Activated T-cell treated with anti-CD3 and anti-CD28 coated beads, Interleukin-2, amount 50 U/mL, for 4 hours (primary cell): Measurements from ENCODE around the gene BTN3A1. TPM values are rescaled to one million over a fixed set of nuclear protein-coding genes. Genes with fewer than 3 reads are reported as not detected.
"Not testable (repeated sequence)": the region's sequence is repeated elsewhere in the genome, so short reads cannot be mapped to it uniquely, and the experiment has no call there.

Experiments used
- ATAC-seq, 2 donors: fragments of 200-7000 bp; cut with Tn5 transposase; one replicate each; pipeline ENCODE4 v1.10.0; 2021
- DNase-seq: peaks from one replicate; pipeline ENCODE4 v3.0.0-alpha.2; 2020
- H3K27me3 Mint-ChIP-seq: one replicate; pipeline ENCODE4 v1.8.0; 2021; ENCODE audit warnings: low read depth, mixed read lengths
- H3K36me3 Mint-ChIP-seq: one replicate; pipeline ENCODE4 v1.8.0; 2022; ENCODE audit warnings: mixed read lengths; ENCODE audit not compliant: insufficient read depth
- H3K4me1 Mint-ChIP-seq: one replicate; pipeline ENCODE4 v1.8.0; 2021; ENCODE audit warnings: low read depth, mixed read lengths
- H3K4me3 Mint-ChIP-seq: one replicate; pipeline ENCODE4 v1.8.0; 2021; ENCODE audit warnings: mild to moderate bottlenecking, moderate library complexity, mixed read lengths
- H3K9me3 Mint-ChIP-seq: one replicate; pipeline ENCODE4 v1.8.0; 2021; ENCODE audit warnings: mixed read lengths
- total RNA-seq, 3 donors: library from RNA; stranded (reverse); gene quantifications; one replicate each; pipeline ENCODE4 v1.2.1, GENCODE V29; 2021

BTN3A1 gene
- total RNA-seq, 3 donors from 2014 or later, result 9.1 to 11.9 (median 10.8) TPM

- Mint-ChIP-seq H3K36me3 (peaks cover 17% of the 10 kb centered on the region), H3K9me3 (no peaks in the 10 kb centered on the region), H3K4me1 (peaks cover 69% of the 10 kb centered on the region), H3K27me3 (no peaks in the 10 kb centered on the region), H3K4me3 (no peak overlapping the region)
- ATAC-seq (no peak), DNase-seq (no peak)
Observed at GRCh38 chr6:26366504-26366903, 35.6 kb upstream of the BTN3A1 start.

DNA sequence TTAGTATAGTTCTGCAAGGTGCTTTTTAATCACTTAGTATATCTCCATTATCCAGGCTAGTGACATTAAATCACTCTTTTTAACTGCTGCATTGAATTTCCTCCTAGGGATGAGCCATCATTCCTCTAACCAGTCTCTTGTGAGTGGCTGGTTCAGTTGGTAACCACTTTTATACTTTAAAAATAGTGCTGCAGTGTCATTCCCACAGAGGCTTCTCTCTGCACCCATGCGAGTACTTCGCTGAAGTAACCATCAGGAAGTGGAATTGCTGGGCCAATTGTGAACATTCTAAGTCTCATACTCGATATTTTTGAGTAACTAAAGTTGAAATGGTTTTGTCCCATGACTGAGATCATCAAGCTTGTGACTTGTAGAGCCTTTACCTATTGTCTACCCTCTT, 35.0 kb upstream of the BTN3A1 start:
- H3K4me3 Mint-ChIP-seq, result peak overlapping the region; percentile 59
- no peaks in the 10 kb centered on the region for H3K27me3 Mint-ChIP-seq
- DNase-seq (no peak), ATAC-seq (no peak)
- no peaks in the 10 kb centered on the region for H3K9me3 Mint-ChIP-seq
- H3K4me1 Mint-ChIP-seq, result peaks cover 68% of the 10 kb centered on the region
- peaks cover 19% of the 10 kb centered on the region for H3K36me3 Mint-ChIP-seq

GRCh38 chr6:26371813-26372212, 30.3 kb upstream of the BTN3A1 start:
- peaks cover 62% of the 10 kb centered on the region for H3K4me1 Mint-ChIP-seq
- H3K4me3 Mint-ChIP-seq, H3K9me3 Mint-ChIP-seq, ATAC-seq, DNase-seq, H3K27me3 Mint-ChIP-seq: not testable (repeated sequence)
- peaks cover 49% of the 10 kb centered on the region for H3K36me3 Mint-ChIP-seq

- Mint-ChIP-seq H3K27me3 (no peaks in the 10 kb centered on the region), H3K36me3 (peaks cover 52% of the 10 kb centered on the region), H3K9me3 (no peaks in the 10 kb centered on the region), H3K4me1 (peaks cover 55% of the 10 kb centered on the region), H3K4me3 (no peak overlapping the region)
- ATAC-seq, result no peak
- DNase-seq, result no peak
Observed at GRCh38 chr6:26372308-26373144, 29.5 kb upstream of the BTN3A1 start.

DNA sequence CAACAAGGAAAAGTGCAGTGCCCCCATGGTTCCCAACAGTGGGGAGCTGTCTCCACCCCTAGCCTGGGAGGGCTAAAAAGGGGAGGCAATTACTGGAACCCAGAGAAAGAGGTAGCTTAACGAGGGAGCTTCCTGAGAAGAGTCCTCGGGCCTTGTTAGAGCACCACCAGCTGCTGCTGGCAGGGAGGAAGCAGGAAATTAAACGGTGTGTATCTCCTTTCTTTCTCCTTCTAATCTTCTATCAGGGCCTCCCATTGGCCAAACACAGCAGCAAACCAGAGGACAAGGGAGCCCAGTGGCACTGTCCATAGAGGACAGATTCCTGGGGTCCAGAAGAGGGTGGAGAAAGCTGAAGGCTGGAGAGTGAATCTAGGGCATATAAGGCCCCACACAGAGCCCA, 26.8 kb upstream of the BTN3A1 start:
- H3K9me3 Mint-ChIP-seq, result no peaks in the 10 kb centered on the region
- H3K36me3 Mint-ChIP-seq, result peaks cover 41% of the 10 kb centered on the region
- H3K4me3 Mint-ChIP-seq, result no peak overlapping the region
- ATAC-seq (peak in 1 of 2 donors; percentile 18), DNase-seq (no peak)
- peaks cover 31% of the 10 kb centered on the region for H3K4me1 Mint-ChIP-seq
- no peaks in the 10 kb centered on the region for H3K27me3 Mint-ChIP-seq

DNA sequence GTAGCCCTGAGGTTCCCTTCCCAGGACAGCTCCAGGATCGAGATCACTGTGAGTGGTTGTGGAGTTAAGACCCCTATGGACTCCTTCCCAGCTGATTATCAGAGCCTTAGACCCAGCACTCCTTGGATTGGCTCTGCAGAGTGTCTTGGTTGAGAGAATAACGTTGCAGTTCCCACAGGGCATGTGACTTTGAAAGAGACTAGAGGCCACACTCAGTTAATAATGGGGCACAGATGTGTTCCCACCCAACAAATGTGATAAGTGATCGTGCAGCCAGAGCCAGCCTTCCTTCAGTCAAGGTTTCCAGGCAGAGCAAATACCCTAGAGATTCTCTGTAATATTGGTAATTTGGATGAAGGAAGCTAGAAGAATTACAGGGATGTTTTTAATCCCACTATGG, 24.4 kb upstream of the BTN3A1 start:
- DNase-seq (no peak), ATAC-seq (no peak)
- no peaks in the 10 kb centered on the region for H3K9me3 Mint-ChIP-seq
- H3K4me3 Mint-ChIP-seq, result no peak overlapping the region
- H3K4me1 Mint-ChIP-seq, result peaks cover 29% of the 10 kb centered on the region
- H3K27me3 Mint-ChIP-seq, result no peaks in the 10 kb centered on the region
- peaks cover 36% of the 10 kb centered on the region for H3K36me3 Mint-ChIP-seq

GRCh38 chr6:26378143-26378542, 23.9 kb upstream of the BTN3A1 start:
- H3K9me3 Mint-ChIP-seq, DNase-seq, ATAC-seq, H3K4me3 Mint-ChIP-seq, H3K27me3 Mint-ChIP-seq: not testable (repeated sequence)
- Mint-ChIP-seq H3K4me1 (peaks cover 31% of the 10 kb centered on the region), H3K36me3 (peaks cover 33% of the 10 kb centered on the region)

GRCh38 chr6:26379292-26379691, 22.8 kb upstream of the BTN3A1 start:
- ATAC-seq, result no peak
- H3K9me3 Mint-ChIP-seq, result no peaks in the 10 kb centered on the region
- no peak overlapping the region for H3K4me3 Mint-ChIP-seq
- peaks cover 24% of the 10 kb centered on the region for H3K36me3 Mint-ChIP-seq
- no peak for DNase-seq
- no peaks in the 10 kb centered on the region for H3K27me3 Mint-ChIP-seq
- peaks cover 32% of the 10 kb centered on the region for H3K4me1 Mint-ChIP-seq

DNA sequence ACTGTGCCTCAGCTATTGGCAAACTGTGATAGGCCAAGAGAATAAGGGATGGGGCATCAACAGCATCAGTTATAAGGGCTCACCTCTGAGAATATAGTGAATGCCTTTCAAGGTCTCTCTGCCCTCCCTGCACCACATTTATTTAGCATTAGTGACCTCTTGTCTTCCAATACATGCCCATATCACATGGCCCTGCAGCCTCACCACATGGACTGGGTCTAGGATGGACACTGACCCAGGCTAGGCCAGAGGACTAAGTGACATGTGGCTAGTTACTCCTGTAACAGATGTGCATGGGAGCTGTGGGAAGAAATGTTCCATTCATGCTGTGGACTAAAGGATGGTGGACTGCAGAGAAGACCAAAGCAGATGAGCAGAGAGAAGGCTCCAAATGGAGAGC, 22.3 kb upstream of the BTN3A1 start:
- DNase-seq, result no peak
- no peak for ATAC-seq
- Mint-ChIP-seq H3K4me1 (peaks cover 29% of the 10 kb centered on the region), H3K9me3 (no peaks in the 10 kb centered on the region), H3K4me3 (no peak overlapping the region), H3K36me3 (peaks cover 20% of the 10 kb centered on the region), H3K27me3 (no peaks in the 10 kb centered on the region)

- no peak for DNase-seq
- no peak for ATAC-seq
- H3K9me3 Mint-ChIP-seq, result no peaks in the 10 kb centered on the region
- H3K4me3 Mint-ChIP-seq, result no peak overlapping the region
- H3K36me3 Mint-ChIP-seq, result peaks cover 18% of the 10 kb centered on the region
- no peaks in the 10 kb centered on the region for H3K27me3 Mint-ChIP-seq
- H3K4me1 Mint-ChIP-seq, result peaks cover 27% of the 10 kb centered on the region
Observed at GRCh38 chr6:26380256-26380655, 21.8 kb upstream of the BTN3A1 start.

GRCh38 chr6:26382121-26382520, 20.0 kb upstream of the BTN3A1 start:
- no peaks in the 10 kb centered on the region for H3K9me3 Mint-ChIP-seq

DNA sequence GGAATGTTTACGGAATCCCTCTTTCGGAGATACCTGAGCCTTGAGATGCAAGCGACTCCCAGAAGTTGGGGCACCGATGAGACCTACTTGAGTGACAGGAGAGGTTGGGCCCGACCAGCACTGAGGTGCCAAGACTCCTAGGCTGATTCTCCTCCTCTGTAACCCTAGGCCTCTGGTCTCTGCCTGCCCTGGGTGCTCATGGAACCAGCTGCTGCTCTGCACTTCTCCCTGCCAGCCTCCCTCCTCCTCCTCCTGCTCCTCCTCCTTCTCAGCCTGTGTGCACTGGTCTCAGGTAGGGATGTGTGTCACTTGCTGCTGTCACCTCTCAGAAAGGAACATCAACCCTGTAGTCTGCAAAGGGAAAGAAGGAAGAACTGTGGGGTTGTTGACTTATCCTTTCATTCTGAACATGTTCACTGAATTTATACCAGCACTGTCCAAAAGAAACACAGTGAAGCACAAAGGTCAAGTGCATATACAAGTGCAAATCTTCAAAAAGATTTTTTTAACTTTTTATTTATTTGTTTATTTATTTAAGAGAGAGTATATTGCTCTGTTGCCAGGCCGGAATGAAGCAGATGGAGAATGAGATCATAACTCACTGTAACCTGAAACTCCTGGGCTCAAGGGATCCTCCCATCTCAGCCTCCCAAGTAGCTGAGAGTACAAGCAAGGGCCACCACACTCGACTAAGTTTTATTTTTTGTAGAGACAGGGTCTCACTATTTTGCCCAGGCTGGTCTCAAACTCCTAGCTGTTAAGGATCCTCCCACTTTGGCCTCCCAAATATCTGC, 18.3 kb upstream of the BTN3A1 start:
- no peak for DNase-seq
- ATAC-seq, result peak; percentile 46 to 49
- Mint-ChIP-seq H3K4me1 (peaks cover 33% of the 10 kb centered on the region), H3K36me3 (peaks cover 12% of the 10 kb centered on the region), H3K27me3 (no peaks in the 10 kb centered on the region), H3K4me3 (peak overlapping the region; percentile 98), H3K9me3 (no peaks in the 10 kb centered on the region)

More at GRCh38 chr6:26382121-26382520, 20.0 kb upstream of the BTN3A1 start:
- no peaks in the 10 kb centered on the region for H3K27me3 Mint-ChIP-seq
- H3K4me1 Mint-ChIP-seq, result peaks cover 28% of the 10 kb centered on the region
- H3K36me3 Mint-ChIP-seq, result peaks cover 8% of the 10 kb centered on the region
- ATAC-seq (no peak), DNase-seq (no peak)
- H3K4me3 Mint-ChIP-seq, result peak overlapping the region; percentile 98

GRCh38 chr6:26385734-26386125, 16.3 kb upstream of the BTN3A1 start:
- DNase-seq (no peak), ATAC-seq (no peak)
- H3K27me3 Mint-ChIP-seq, result no peaks in the 10 kb centered on the region
- no peaks in the 10 kb centered on the region for H3K9me3 Mint-ChIP-seq
- peaks cover 36% of the 10 kb centered on the region for H3K4me1 Mint-ChIP-seq
- peaks cover 24% of the 10 kb centered on the region for H3K36me3 Mint-ChIP-seq
- H3K4me3 Mint-ChIP-seq, result no peak overlapping the region

- H3K4me3 Mint-ChIP-seq, result no peak overlapping the region
- no peaks in the 10 kb centered on the region for H3K9me3 Mint-ChIP-seq
- ATAC-seq, result no peak
- no peaks in the 10 kb centered on the region for H3K27me3 Mint-ChIP-seq
- H3K36me3 Mint-ChIP-seq, result peaks cover 33% of the 10 kb centered on the region
- peaks cover 24% of the 10 kb centered on the region for H3K4me1 Mint-ChIP-seq
- DNase-seq, result no peak
Observed at GRCh38 chr6:26387565-26387964, 14.5 kb upstream of the BTN3A1 start.

- no peaks in the 10 kb centered on the region for H3K27me3 Mint-ChIP-seq
- no peak for ATAC-seq
- no peaks in the 10 kb centered on the region for H3K9me3 Mint-ChIP-seq
- H3K36me3 Mint-ChIP-seq, result peaks cover 34% of the 10 kb centered on the region
- no peak for DNase-seq
- no peak overlapping the region for H3K4me3 Mint-ChIP-seq
- H3K4me1 Mint-ChIP-seq, result peaks cover 21% of the 10 kb centered on the region
Observed at GRCh38 chr6:26388014-26388413, 14.1 kb upstream of the BTN3A1 start.
